Hepatocyte (in vitro differentiated cells): ENCODE data around the gene HADHA. TPM values are rescaled to one million over a fixed set of nuclear protein-coding genes. Genes with fewer than 3 reads are reported as not detected.

Experiments used
- DNase-seq: peaks from one replicate; pipeline ENCODE4 v3.0.0-alpha.2; 2016; ENCODE audit warnings: low spot score
- H2AFZ ChIP-seq: fragments of 200-600 bp; sonication (generic); 2 replicates; pipeline ENCODE4 v1.6.0; 2016; ENCODE audit warnings: antibody characterized with exemption, mild to moderate bottlenecking
- H3K27ac ChIP-seq: fragments of 200-600 bp; sonication (generic); 2 replicates; pipeline ENCODE4 v1.5.1; 2016; ENCODE audit warnings: mild to moderate bottlenecking
- H3K27me3 ChIP-seq: fragments of 200-600 bp; sonication (generic); 2 replicates; pipeline ENCODE4 v1.6.1; 2016
- H3K36me3 ChIP-seq: fragments of 200-600 bp; sonication (generic); replicated peaks from 2 replicates; pipeline ENCODE4 v1.5.1; 2016; ENCODE audit warnings: low read depth; ENCODE audit not compliant: insufficient read depth
- H3K4me1 ChIP-seq: fragments of 200-600 bp; sonication (generic); 2 replicates; pipeline ENCODE4 v1.5.1; 2016; ENCODE audit warnings: mild to moderate bottlenecking, moderate library complexity; ENCODE audit not compliant: insufficient read depth
- H3K4me2 ChIP-seq: fragments of 200-600 bp; sonication (generic); 2 replicates; pipeline ENCODE4 v1.6.0; 2016
- H3K4me3 ChIP-seq: fragments of 200-600 bp; sonication (generic); 2 replicates; pipeline ENCODE4 v1.5.1; 2016; ENCODE audit warnings: mild to moderate bottlenecking
- H3K79me2 ChIP-seq: fragments of 200-600 bp; sonication (generic); 2 replicates; pipeline ENCODE4 v1.6.0; 2017; ENCODE audit warnings: mild to moderate bottlenecking
- H3K9me2 ChIP-seq: fragments of 200-600 bp; sonication (generic); replicated peaks from 2 replicates; pipeline ENCODE4 v1.6.0; 2017; ENCODE audit warnings: mild to moderate bottlenecking; ENCODE audit not compliant: insufficient read depth
- H3K9me3 ChIP-seq: fragments of 200-600 bp; sonication (generic); 2 replicates; pipeline ENCODE4 v1.5.1; 2016; ENCODE audit warnings: low read depth, mild to moderate bottlenecking
- H4K20me1 ChIP-seq: fragments of 200-600 bp; sonication (generic); 2 replicates; pipeline ENCODE4 v1.6.0; 2016; ENCODE audit warnings: mild to moderate bottlenecking; ENCODE audit not compliant: insufficient read depth, poor library complexity, severe bottlenecking
- EZH2 ChIP-seq: fragments of 200-600 bp; sonication (generic); IDR thresholded peaks from 2 replicates; pipeline ENCODE4 v1.6.1; 2016; ENCODE audit warnings: antibody characterized with exemption, mild to moderate bottlenecking, borderline replicate concordance
- EZH2phosphoT487 ChIP-seq: fragments of 200-600 bp; sonication (generic); IDR thresholded peaks from one replicate; pipeline ENCODE4 v1.6.1; 2018; ENCODE audit warnings: antibody characterized with exemption, mild to moderate bottlenecking, low read depth, moderate library complexity; ENCODE audit not compliant: unreplicated experiment, severe bottlenecking
- WGBS: methylation state at CpG from one replicate; pipeline ENCODE4 v1.1.6; 2016; ENCODE audit warnings: low lambda C conversion rate; ENCODE audit errors: missing lambda C conversion rate; 5-methylcytosine and 5-hydroxymethylcytosine counted together
- polyA plus RNA-seq: library from polyadenylated mRNA; unstranded; fragments of >200 nt; fragmentation: Nextera tagmentation; extraction: Ambion mirVana; gene quantifications from 2 replicates; pipeline ENCODE4 v1.2.1, GENCODE V29; 2016
- total RNA-seq: library from RNA; depleted of rRNA; stranded (reverse); fragments of >200 nt; gene quantifications from 2 replicates; pipeline ENCODE4 v1.2.3, GENCODE V29; 2014
- TF ChIP-seq, protein P1 (sequence below): fragments of 200-600 bp; sonication (generic); IDR thresholded peaks from 2 replicates; pipeline ENCODE4 v1.5.1; 2016; ENCODE audit warnings: antibody characterized with exemption, mild to moderate bottlenecking; ENCODE audit not compliant: poor library complexity

The HADHA gene
- total and polyA plus RNA-seq, 2 experiments from 2014 or later: 125 to 149 TPM

DNA sequence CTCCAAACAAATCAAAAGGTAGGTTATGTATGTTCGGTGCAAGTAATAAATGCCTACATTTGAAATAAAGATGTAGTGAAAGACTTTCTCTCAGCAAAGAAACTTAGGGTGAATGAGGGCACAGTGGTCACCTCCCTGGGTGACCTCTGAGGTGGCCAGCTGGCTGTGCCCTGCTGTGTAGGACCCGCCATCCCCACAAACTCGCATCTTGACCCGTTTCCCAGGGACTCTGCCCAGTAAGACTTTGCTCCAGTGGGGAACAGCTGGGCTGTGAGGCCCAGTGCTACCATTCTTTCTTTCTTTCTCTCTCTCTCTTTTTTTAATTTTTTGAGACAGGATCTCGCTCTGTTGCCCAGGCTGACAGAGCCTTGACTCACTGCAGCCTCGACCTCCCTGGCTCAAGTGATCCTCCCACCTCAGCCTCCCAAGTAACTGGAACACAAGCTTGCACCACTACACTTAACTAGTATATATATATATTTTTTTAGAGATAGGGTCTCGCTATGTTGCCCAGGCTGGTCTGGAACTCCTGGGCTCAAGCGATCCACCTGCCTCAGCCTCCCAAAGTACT, 79.7 kb downstream of the HADHA start:
- Histone ChIP-seq H3K9me3 (no peaks in the 10 kb centered on the region), H4K20me1 (no peaks in the 10 kb centered on the region), H3K4me2 (no peak overlapping the region), H3K9me2 (no peaks in the 10 kb centered on the region), H3K27me3 (no peaks in the 10 kb centered on the region), H3K27ac (no peak overlapping the region), H3K79me2 (no peaks in the 10 kb centered on the region), H3K4me1 (no peaks in the 10 kb centered on the region), H2AFZ (no peak overlapping the region), H3K36me3 (no peaks in the 10 kb centered on the region), H3K4me3 (no peak overlapping the region)
- WGBS: 93% methylated on average over 8 of the region's 8 CpGs
- no peak for DNase-seq
- TF ChIP-seq EZH2phosphoT487 (no peak), EZH2 (no peak)
- TF ChIP-seq, protein P1, sequence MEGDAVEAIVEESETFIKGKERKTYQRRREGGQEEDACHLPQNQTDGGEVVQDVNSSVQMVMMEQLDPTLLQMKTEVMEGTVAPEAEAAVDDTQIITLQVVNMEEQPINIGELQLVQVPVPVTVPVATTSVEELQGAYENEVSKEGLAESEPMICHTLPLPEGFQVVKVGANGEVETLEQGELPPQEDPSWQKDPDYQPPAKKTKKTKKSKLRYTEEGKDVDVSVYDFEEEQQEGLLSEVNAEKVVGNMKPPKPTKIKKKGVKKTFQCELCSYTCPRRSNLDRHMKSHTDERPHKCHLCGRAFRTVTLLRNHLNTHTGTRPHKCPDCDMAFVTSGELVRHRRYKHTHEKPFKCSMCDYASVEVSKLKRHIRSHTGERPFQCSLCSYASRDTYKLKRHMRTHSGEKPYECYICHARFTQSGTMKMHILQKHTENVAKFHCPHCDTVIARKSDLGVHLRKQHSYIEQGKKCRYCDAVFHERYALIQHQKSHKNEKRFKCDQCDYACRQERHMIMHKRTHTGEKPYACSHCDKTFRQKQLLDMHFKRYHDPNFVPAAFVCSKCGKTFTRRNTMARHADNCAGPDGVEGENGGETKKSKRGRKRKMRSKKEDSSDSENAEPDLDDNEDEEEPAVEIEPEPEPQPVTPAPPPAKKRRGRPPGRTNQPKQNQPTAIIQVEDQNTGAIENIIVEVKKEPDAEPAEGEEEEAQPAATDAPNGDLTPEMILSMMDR: no peak

DNA sequence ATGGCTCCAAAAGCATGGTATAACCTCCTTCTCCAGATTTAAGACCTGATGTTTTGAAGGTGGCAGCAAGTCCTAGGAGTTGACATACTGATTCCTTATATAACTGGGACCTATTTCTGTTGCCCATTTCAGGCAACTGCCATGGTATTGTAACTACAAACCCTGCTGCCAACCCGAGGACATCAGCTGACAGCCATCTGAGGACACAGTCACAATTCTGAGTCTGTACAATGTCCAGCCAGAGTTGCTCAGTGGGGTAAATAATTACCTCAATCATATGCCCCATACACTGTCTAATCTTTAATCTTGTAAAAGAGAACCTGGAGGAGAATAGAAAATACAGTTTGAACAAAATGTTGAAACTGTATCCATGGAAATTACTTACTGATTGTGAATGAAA, 80.2 kb downstream of the HADHA start:
- no peak overlapping the region for H2AFZ ChIP-seq
- no peaks in the 10 kb centered on the region for H3K9me3 ChIP-seq
- no peaks in the 10 kb centered on the region for H3K27me3 ChIP-seq
- no peak overlapping the region for H3K4me2 ChIP-seq
- H3K4me1 ChIP-seq: no peaks in the 10 kb centered on the region
- H3K9me2 ChIP-seq: no peaks in the 10 kb centered on the region
- no peak overlapping the region for H3K27ac ChIP-seq
- TF ChIP-seq EZH2: no peak
- TF ChIP-seq, protein P1: no peak
- TF ChIP-seq EZH2phosphoT487: no peak
- no peak for DNase-seq
- no peaks in the 10 kb centered on the region for H3K79me2 ChIP-seq
- no peak overlapping the region for H3K4me3 ChIP-seq
- H3K36me3 ChIP-seq: no peaks in the 10 kb centered on the region
- H4K20me1 ChIP-seq: no peaks in the 10 kb centered on the region
- 48% methylated on average over 1 of the region's 1 CpG for WGBS

DNA sequence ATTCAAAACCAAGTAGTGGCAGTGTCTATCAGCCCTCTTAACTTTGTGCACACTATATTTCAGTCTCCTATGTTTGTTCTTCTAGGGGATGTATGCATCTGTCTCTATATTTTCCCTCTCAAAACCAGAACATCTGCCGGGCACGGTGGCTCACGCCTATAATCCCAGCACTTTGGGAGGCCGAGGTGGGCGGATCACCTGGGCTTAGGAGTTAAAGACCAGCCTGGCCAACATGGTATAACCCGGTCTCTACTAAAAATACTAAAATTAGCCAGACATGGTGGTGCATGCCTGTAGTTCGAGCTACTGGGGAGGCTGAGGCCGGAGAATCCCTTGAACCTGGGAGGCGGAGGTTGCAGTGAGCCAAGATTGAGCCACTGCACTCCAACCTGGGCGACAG, 81.5 kb downstream of the HADHA start:
- TF ChIP-seq EZH2phosphoT487 (no peak), EZH2 (no peak)
- TF ChIP-seq, protein P1: no peak
- Histone ChIP-seq H4K20me1 (no peaks in the 10 kb centered on the region), H3K4me2 (no peak overlapping the region), H3K36me3 (no peaks in the 10 kb centered on the region), H2AFZ (no peak overlapping the region), H3K27me3 (no peaks in the 10 kb centered on the region), H3K4me3 (no peak overlapping the region), H3K27ac (no peak overlapping the region), H3K79me2 (no peaks in the 10 kb centered on the region), H3K9me3 (no peaks in the 10 kb centered on the region), H3K9me2 (no peaks in the 10 kb centered on the region), H3K4me1 (no peaks in the 10 kb centered on the region)
- whole genome bisulfite sequencing: 91% methylated on average over 10 of the region's 10 CpGs
- no peak for DNase-seq

DNA sequence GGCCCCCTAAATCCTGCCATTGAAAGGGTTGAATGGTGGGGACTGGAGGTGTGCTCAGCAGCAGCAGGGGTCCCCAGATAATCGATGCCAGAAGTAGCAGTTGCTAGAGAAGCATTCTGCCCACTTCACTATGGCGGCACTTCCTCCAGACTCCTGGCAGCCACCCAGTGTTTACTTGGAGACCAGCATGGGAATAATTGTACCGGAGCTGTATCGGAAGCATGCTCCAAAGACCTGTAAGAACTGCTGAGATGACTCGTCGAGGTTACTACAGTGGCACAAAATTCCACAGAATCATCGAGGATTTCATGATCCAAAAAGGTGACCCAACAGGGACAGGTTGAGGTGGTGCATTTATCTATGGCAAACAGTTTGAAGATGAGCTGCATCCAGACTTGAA, 82.5 kb downstream of the HADHA start:
- Histone ChIP-seq H3K9me2 (no peaks in the 10 kb centered on the region), H3K4me3 (no peak overlapping the region), H3K27ac (no peak overlapping the region), H2AFZ (no peak overlapping the region), H3K4me1 (no peaks in the 10 kb centered on the region), H3K79me2 (no peaks in the 10 kb centered on the region), H4K20me1 (no peaks in the 10 kb centered on the region), H3K4me2 (no peak overlapping the region), H3K36me3 (no peaks in the 10 kb centered on the region), H3K27me3 (no peaks in the 10 kb centered on the region), H3K9me3 (no peaks in the 10 kb centered on the region)
- WGBS: 92% methylated on average over 7 of the region's 7 CpGs
- DNase-seq: no peak
- TF ChIP-seq, protein P1: no peak
